NCI-H1092 (cell line): Measurements from ENCODE around the gene RNF215.

Experiments used
- DNase-seq: peaks from one replicate; lab custom pipeline; 2025; lab: John Stamatoyannopoulos, UW

Gene RNF215

GRCh38 chr22:30386960-30387827 is at the start of gene RNF215:
Gene RNF215, minus strand, starts transcription at chr22:30387411. Its CDS starts 98 bp downstream, at chr22:30387313.
- peak; percentile 67 for DNase-seq

- DNase-seq, result no peak
Observed at GRCh38 chr22:30436196-30436595, 49.0 kb upstream of the RNF215 start.

GRCh38 chr22:30435674-30436126 is 48.5 kb upstream of the RNF215 start:
- no peak for DNase-seq

- no peak for DNase-seq
Observed at GRCh38 chr22:30434843-30435242, 47.6 kb upstream of the RNF215 start.

GRCh38 chr22:30433773-30434172 is 46.6 kb upstream of the RNF215 start:
- DNase-seq, result no peak

GRCh38 chr22:30433227-30433626 is 46.0 kb upstream of the RNF215 start:
- DNase-seq, result no peak

GRCh38 chr22:30432520-30432919 is 45.3 kb upstream of the RNF215 start:
- DNase-seq, result no peak

GRCh38 chr22:30432096-30432495 is 44.9 kb upstream of the RNF215 start:
- no peak for DNase-seq

GRCh38 chr22:30430933-30431332 is 43.7 kb upstream of the RNF215 start:
- no peak for DNase-seq

- no peak for DNase-seq
Observed at GRCh38 chr22:30429887-30430286, 42.7 kb upstream of the RNF215 start.

- no peak for DNase-seq
Observed at GRCh38 chr22:30427871-30428270, 40.7 kb upstream of the RNF215 start.

GRCh38 chr22:30426388-30427353 is 39.5 kb upstream of the RNF215 start:
- DNase-seq, result peak; percentile 69

- DNase-seq, result peak; percentile 18
Observed at GRCh38 chr22:30425616-30426387, 38.6 kb upstream of the RNF215 start, which contains the start of gene MTFP1. Gene MTFP1, plus strand, starts transcription at chr22:30425768. Its CDS starts 112 bp downstream, at chr22:30425880.

- no peak for DNase-seq
Observed at GRCh38 chr22:30425327-30425615, 38.1 kb upstream of the RNF215 start.

GRCh38 chr22:30424534-30425326 is 37.5 kb upstream of the RNF215 start:
- DNase-seq, result no peak

- DNase-seq, result peak; percentile 99
Observed at GRCh38 chr22:30423959-30424533, 36.8 kb upstream of the RNF215 start.

- no peak for DNase-seq
Observed at GRCh38 chr22:30423301-30423958, 36.2 kb upstream of the RNF215 start.

GRCh38 chr22:30422481-30423300 is 35.5 kb upstream of the RNF215 start:
- DNase-seq, result no peak
